CD4-positive, CD25-positive, alpha-beta regulatory T cell (primary cell): ENCODE data around the gene SAMD14. TPM values are rescaled to one million over a fixed set of nuclear protein-coding genes. Genes with fewer than 3 reads are reported as not detected.

Source experiments
- ATAC-seq, 2 donors: fragments of 150-1000 bp; cut with Tn5 transposase; one replicate each; pipeline ENCODE4 v1.10.0; 2021; ENCODE audit warnings: low read depth in 2 of 2, moderate number of reproducible peaks in 2 of 2, moderate library complexity in 1 of 2
- DNase-seq, 3 donors: peaks; one replicate each; pipeline versions ENCODE4 v3.0.0 to v3.0.0-alpha.2; 2012 to 2022; ENCODE audit warnings: mixed read lengths in 1 of 3
- H3K27ac ChIP-seq: one replicate; pipeline ENCODE4 v1.7.0; 2013; ENCODE audit warnings: mild to moderate bottlenecking, low read length; ENCODE audit not compliant: insufficient read depth, poor library complexity, severe bottlenecking
- H3K27me3 ChIP-seq: one replicate; pipeline ENCODE4 v1.7.0; 2013; ENCODE audit warnings: low read length; ENCODE audit not compliant: control insufficient read depth, insufficient read depth
- H3K36me3 ChIP-seq: one replicate; pipeline ENCODE4 v1.7.0; 2013; ENCODE audit warnings: mild to moderate bottlenecking, low read length, moderate library complexity; ENCODE audit not compliant: control insufficient read depth, insufficient read depth
- H3K4me1 ChIP-seq: 2 replicates; pipeline ENCODE4 v1.7.0; 2013; ENCODE audit warnings: mild to moderate bottlenecking, low read length; ENCODE audit not compliant: insufficient read depth, control insufficient read depth, poor library complexity, severe bottlenecking
- H3K4me3 ChIP-seq: one replicate; pipeline ENCODE4 v1.7.0; 2013; ENCODE audit warnings: low read depth, mild to moderate bottlenecking, low read length, moderate library complexity
- H3K9me3 ChIP-seq, 2 experiments: 1 replicate in 1 of 2; 2 replicates in 1 of 2; pipeline ENCODE4 v1.7.0; 2013; ENCODE audit warnings: low read length in 2 of 2, mild to moderate bottlenecking in 1 of 2, moderate library complexity in 1 of 2; ENCODE audit not compliant: control insufficient read depth in 2 of 2
- H3K27ac Mint-ChIP-seq, 3 donors: one replicate each; pipeline ENCODE4 v1.8.0; 2020 to 2022; ENCODE audit warnings: mild to moderate bottlenecking in 3 of 3, mixed read lengths in 3 of 3, moderate library complexity in 2 of 3
- H3K27me3 Mint-ChIP-seq: one replicate; pipeline ENCODE4 v1.8.0; 2022; ENCODE audit warnings: mild to moderate bottlenecking, mixed read lengths
- H3K36me3 Mint-ChIP-seq: one replicate; pipeline ENCODE4 v1.8.0; 2020; ENCODE audit warnings: mixed read lengths
- H3K4me1 Mint-ChIP-seq, 4 donors: one replicate each; pipeline ENCODE4 v1.8.0; 2020 to 2022; ENCODE audit warnings: mixed read lengths in 4 of 4, mild to moderate bottlenecking in 1 of 4
- H3K4me3 Mint-ChIP-seq, 4 donors: one replicate each; pipeline ENCODE4 v1.8.0; 2020 to 2022; ENCODE audit warnings: mild to moderate bottlenecking in 4 of 4, mixed read lengths in 4 of 4, moderate library complexity in 3 of 4
- H3K9me3 Mint-ChIP-seq, 7 donors: one replicate each; pipeline ENCODE4 v1.8.0; 2020 to 2022; ENCODE audit warnings: mixed read lengths in 7 of 7, mild to moderate bottlenecking in 3 of 7, moderate library complexity in 2 of 7
- polyA plus RNA-seq, 4 donors: library from polyadenylated mRNA; unstranded; fragments of 300-500 nt; fragmentation: Illumina TruSeq; gene quantifications; one replicate each; pipeline ENCODE4 v1.2.3, GENCODE V29; 2021
- total RNA-seq: library from RNA; stranded (reverse); gene quantifications from one replicate; pipeline ENCODE4 v1.2.3, GENCODE V29; 2022

The SAMD14 gene
- total and polyA plus RNA-seq, 5 donors from 2014 or later = 0.09 to 0.96 TPM; not detected in 3

GRCh38 chr17:50103941-50104340 lies 26.0 kb downstream of the SAMD14 start:
- H3K27me3 Mint-ChIP-seq = no peaks in the 10 kb centered on the region
- H3K36me3 Mint-ChIP-seq = peaks cover 25% of the 10 kb centered on the region
- H3K27me3 ChIP-seq = no peaks in the 10 kb centered on the region
- peaks cover 0 to 18% (median 3%) of the 10 kb centered on the region in 4 donors for H3K4me1 Mint-ChIP-seq
- H3K27ac ChIP-seq = no peak overlapping the region
- no peaks in the 10 kb centered on the region for H3K9me3 ChIP-seq
- DNase-seq = no peak
- no peak overlapping the region for H3K4me3 Mint-ChIP-seq
- peaks cover 43% of the 10 kb centered on the region for H3K36me3 ChIP-seq
- H3K4me1 ChIP-seq = no peaks in the 10 kb centered on the region
- no peaks in the 10 kb centered on the region for H3K9me3 Mint-ChIP-seq
- no peak for ATAC-seq
- no peak overlapping the region for H3K27ac Mint-ChIP-seq
- no peak overlapping the region for H3K4me3 ChIP-seq

- Histone ChIP-seq H3K36me3 (peaks cover 50% of the 10 kb centered on the region), H3K27me3 (no peaks in the 10 kb centered on the region), H3K4me3 (no peak overlapping the region), H3K4me1 (no peaks in the 10 kb centered on the region), H3K27ac (no peak overlapping the region), H3K9me3 (no peaks in the 10 kb centered on the region)
- Mint-ChIP-seq H3K36me3 (peaks cover 25% of the 10 kb centered on the region), H3K27me3 (no peaks in the 10 kb centered on the region), H3K27ac (no peak overlapping the region), H3K9me3 (no peaks in the 10 kb centered on the region), H3K4me1 (peaks cover 0 to 23% (median 5%) of the 10 kb centered on the region in 4 donors), H3K4me3 (no peak overlapping the region)
- DNase-seq = no peak
- no peak for ATAC-seq
Measured at GRCh38 chr17:50103252-50103651, 26.7 kb downstream of the SAMD14 start.

DNA sequence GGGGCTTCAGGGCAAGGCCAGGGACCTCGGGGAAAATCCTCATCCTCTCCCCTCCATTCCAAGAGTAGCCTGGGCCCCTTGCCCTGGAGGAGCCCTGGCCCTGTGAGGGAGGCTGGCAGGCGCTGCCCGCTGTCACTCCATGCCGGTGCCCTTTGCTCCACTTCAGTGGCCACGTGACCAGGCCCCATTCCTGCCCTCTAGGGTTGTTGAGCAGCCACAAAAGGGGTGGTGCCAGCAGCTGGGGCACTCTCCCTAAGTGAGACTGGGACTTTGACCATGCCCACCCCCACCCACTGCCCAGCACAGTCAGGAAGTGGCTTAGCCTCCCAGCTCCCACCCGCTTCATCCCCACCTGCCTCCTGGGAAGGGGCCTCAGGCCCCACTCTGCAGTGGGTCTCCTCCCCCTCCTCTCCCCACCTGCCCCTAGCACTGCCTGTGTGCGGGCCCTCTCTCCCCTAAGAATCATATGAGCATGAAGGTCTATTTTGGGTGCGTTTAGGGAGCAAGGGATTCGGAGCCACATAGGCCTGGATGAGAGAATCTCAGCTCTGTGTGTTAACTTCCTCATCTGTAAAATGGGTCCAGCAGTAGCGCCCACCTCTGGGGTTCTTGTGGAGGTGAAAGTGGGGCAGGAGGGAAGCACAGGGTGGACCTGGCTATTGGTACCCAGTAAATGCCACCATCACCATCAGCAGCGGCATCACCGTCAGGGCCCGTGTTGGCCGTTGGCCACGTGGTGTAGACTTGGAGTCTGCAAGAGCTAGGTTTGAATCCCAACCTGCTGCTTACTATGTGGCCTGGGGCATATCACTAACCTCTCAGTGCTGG lies 27.6 kb downstream of the SAMD14 start:
- Histone ChIP-seq H3K27me3 (no peaks in the 10 kb centered on the region), H3K4me3 (no peak overlapping the region), H3K9me3 (no peaks in the 10 kb centered on the region), H3K27ac (no peak overlapping the region), H3K36me3 (peaks cover 49% of the 10 kb centered on the region), H3K4me1 (no peaks in the 10 kb centered on the region)
- Mint-ChIP-seq H3K4me3 (no peak overlapping the region), H3K4me1 (peaks cover 0 to 26% (median 5%) of the 10 kb centered on the region in 4 donors), H3K36me3 (peaks cover 25% of the 10 kb centered on the region), H3K27me3 (no peaks in the 10 kb centered on the region), H3K9me3 (no peaks in the 10 kb centered on the region), H3K27ac (no peak overlapping the region)
- ATAC-seq = no peak
- no peak for DNase-seq

GRCh38 chr17:50101346-50102163 lies 28.4 kb downstream of the SAMD14 start:
- ATAC-seq = no peak
- H3K36me3 ChIP-seq = peaks cover 43% of the 10 kb centered on the region
- H3K9me3 ChIP-seq = no peaks in the 10 kb centered on the region
- Mint-ChIP-seq H3K36me3 (peaks cover 22% of the 10 kb centered on the region), H3K4me3 (no peak overlapping the region), H3K4me1 (peaks cover 0 to 34% (median 6%) of the 10 kb centered on the region in 4 donors), H3K27ac (no peak overlapping the region), H3K27me3 (no peaks in the 10 kb centered on the region), H3K9me3 (no peaks in the 10 kb centered on the region)
- H3K4me1 ChIP-seq = peaks cover 5% of the 10 kb centered on the region
- no peak overlapping the region for H3K4me3 ChIP-seq
- no peak overlapping the region for H3K27ac ChIP-seq
- DNase-seq = no peak
- no peaks in the 10 kb centered on the region for H3K27me3 ChIP-seq

GRCh38 chr17:50100921-50101345 lies 29.0 kb downstream of the SAMD14 start:
- no peak overlapping the region for H3K27ac Mint-ChIP-seq
- Histone ChIP-seq H3K27ac (no peak overlapping the region), H3K4me3 (no peak overlapping the region), H3K36me3 (peaks cover 41% of the 10 kb centered on the region), H3K9me3 (no peaks in the 10 kb centered on the region), H3K4me1 (peaks cover 11% of the 10 kb centered on the region), H3K27me3 (no peaks in the 10 kb centered on the region)
- DNase-seq (no peak), ATAC-seq (no peak)
- no peak overlapping the region for H3K4me3 Mint-ChIP-seq
- H3K9me3 Mint-ChIP-seq = no peaks in the 10 kb centered on the region
- peaks cover 18% of the 10 kb centered on the region for H3K36me3 Mint-ChIP-seq
- peaks cover 0 to 40% (median 9%) of the 10 kb centered on the region in 4 donors for H3K4me1 Mint-ChIP-seq
- no peaks in the 10 kb centered on the region for H3K27me3 Mint-ChIP-seq

GRCh38 chr17:50100480-50100883 lies 29.5 kb downstream of the SAMD14 start:
- Mint-ChIP-seq H3K9me3 (no peaks in the 10 kb centered on the region), H3K4me1 (peaks cover 0 to 44% (median 12%) of the 10 kb centered on the region in 4 donors), H3K4me3 (peak overlapping the region in 1 of 4 donors; percentile 70), H3K36me3 (peaks cover 16% of the 10 kb centered on the region), H3K27ac (no peak overlapping the region), H3K27me3 (no peaks in the 10 kb centered on the region)
- H3K4me3 ChIP-seq = no peak overlapping the region
- peaks cover 37% of the 10 kb centered on the region for H3K36me3 ChIP-seq
- H3K9me3 ChIP-seq = no peaks in the 10 kb centered on the region
- DNase-seq (no peak), ATAC-seq (no peak)
- no peaks in the 10 kb centered on the region for H3K27me3 ChIP-seq
- H3K4me1 ChIP-seq = peaks cover 16% of the 10 kb centered on the region
- no peak overlapping the region for H3K27ac ChIP-seq

GRCh38 chr17:50099003-50099402 lies 31.0 kb downstream of the SAMD14 start:
- H3K36me3 ChIP-seq = peaks cover 31% of the 10 kb centered on the region
- Mint-ChIP-seq H3K9me3 (no peaks in the 10 kb centered on the region), H3K36me3 (peaks cover 10% of the 10 kb centered on the region), H3K27me3 (no peaks in the 10 kb centered on the region), H3K4me3 (no peak overlapping the region), H3K27ac (no peak overlapping the region), H3K4me1 (peaks cover 0 to 52% (median 19%) of the 10 kb centered on the region in 4 donors)
- no peaks in the 10 kb centered on the region for H3K27me3 ChIP-seq
- no peak for DNase-seq
- H3K4me1 ChIP-seq = peaks cover 22% of the 10 kb centered on the region
- no peak overlapping the region for H3K27ac ChIP-seq
- ATAC-seq = no peak
- no peak overlapping the region for H3K4me3 ChIP-seq
- no peaks in the 10 kb centered on the region for H3K9me3 ChIP-seq
